Measurements from ENCODE around the gene RCOR2.
A peak's percentile ranks its signal among the peaks of the same experiment; 100 is the strongest.

RCOR2 gene

GRCh38 chr11:63884196-63884932 is 32.6 kb downstream of the RCOR2 start:
- TF ChIP-seq, protein P1, sequence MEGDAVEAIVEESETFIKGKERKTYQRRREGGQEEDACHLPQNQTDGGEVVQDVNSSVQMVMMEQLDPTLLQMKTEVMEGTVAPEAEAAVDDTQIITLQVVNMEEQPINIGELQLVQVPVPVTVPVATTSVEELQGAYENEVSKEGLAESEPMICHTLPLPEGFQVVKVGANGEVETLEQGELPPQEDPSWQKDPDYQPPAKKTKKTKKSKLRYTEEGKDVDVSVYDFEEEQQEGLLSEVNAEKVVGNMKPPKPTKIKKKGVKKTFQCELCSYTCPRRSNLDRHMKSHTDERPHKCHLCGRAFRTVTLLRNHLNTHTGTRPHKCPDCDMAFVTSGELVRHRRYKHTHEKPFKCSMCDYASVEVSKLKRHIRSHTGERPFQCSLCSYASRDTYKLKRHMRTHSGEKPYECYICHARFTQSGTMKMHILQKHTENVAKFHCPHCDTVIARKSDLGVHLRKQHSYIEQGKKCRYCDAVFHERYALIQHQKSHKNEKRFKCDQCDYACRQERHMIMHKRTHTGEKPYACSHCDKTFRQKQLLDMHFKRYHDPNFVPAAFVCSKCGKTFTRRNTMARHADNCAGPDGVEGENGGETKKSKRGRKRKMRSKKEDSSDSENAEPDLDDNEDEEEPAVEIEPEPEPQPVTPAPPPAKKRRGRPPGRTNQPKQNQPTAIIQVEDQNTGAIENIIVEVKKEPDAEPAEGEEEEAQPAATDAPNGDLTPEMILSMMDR (IDR thresholded peaks at IDR 0.05), result no peak
- TF ChIP-seq ZFX (IDR thresholded peaks at IDR 0.05; ENCODE audit: borderline replicate concordance), result no peak
- H3K27ac ChIP-seq, result peak overlapping the region; percentile 15; the same call in 1 of the 2 replicates

DNA sequence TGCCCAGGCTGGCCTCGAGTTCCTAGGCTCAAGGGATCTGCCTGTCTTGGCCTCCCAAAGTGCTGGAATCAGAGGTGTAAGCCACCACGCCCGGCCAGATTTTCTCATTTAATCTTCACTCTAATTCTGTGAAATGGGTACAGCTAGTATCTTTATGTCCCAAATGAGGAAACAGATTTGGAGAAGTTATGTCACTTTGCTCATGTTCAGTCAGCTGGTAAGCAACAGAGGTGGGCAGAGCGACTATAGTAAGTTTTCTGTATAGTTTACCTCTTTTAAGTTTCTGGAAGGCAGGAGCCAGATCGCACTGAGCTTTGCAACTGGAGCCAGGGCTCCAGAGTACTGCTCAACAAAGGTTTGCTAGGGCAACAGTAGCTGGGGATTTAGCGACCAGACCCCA is 33.2 kb downstream of the RCOR2 start:
- H3K27ac ChIP-seq, result peak overlapping the region; percentile 15; the same call in 1 of the 2 replicates
- TF ChIP-seq, protein P1 (IDR thresholded peaks at IDR 0.05), result no peak

DNA sequence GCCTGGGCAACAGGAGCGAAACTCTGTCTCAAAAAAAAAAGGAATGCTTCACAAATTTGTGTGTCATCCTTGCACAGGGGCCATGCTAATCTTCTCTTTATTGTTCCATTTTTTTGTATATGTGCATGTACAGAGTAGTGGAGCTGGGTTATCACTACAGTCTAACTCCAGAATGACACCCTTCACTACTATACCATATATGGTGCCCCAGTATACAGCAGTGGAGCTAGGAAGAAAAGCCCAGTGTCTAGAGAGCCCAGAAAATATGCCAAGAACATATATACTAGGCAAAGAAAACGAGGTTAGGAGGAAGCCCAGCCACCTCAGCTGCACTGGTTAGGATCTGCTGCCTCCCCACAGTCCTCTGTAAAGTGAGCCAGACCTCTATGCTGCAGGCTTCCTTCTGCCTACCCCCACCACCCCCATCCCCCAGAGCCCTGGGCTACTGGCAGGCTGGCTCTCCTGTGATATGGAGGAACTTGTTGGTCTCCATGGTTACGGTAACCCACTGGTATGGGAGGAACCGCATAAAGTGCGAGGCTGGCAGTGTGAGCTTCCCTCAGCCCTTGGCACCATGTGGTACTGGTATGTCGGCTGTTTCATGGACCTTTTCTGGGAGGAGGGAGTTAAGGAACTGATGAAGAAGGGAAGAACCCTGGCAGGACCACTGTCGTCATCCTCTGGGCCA is 34.3 kb downstream of the RCOR2 start:
- TF ChIP-seq, protein P1 (IDR thresholded peaks at IDR 0.05), result no peak
- no peak for TF ChIP-seq ZFX (IDR thresholded peaks at IDR 0.05; ENCODE audit: borderline replicate concordance)
- H3K27ac ChIP-seq, result no peak overlapping the region

DNA sequence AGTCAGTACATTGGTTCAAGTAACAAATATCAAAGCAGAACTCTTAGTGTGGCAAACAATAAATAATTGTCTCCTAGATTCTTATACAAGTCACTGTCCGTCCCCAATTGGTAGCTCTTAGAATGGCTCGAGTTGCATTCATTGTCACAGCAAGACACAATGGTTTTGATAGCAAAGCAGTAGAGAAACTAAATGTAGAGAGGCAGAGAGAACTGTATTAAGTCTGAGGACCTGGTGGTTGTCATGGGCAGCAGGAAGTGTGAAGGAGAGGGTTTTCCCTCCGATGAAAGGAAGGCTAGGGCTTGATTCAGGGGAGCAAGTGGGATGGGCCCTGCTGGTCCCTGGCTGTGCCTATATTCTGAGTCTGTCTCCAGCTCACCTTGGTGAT is 36.6 kb downstream of the RCOR2 start:
- no peak for TF ChIP-seq ZFX (IDR thresholded peaks at IDR 0.05; ENCODE audit: borderline replicate concordance)
- TF ChIP-seq, protein P1 (IDR thresholded peaks at IDR 0.05), result no peak
- H3K27ac ChIP-seq, result no peak overlapping the region

DNA sequence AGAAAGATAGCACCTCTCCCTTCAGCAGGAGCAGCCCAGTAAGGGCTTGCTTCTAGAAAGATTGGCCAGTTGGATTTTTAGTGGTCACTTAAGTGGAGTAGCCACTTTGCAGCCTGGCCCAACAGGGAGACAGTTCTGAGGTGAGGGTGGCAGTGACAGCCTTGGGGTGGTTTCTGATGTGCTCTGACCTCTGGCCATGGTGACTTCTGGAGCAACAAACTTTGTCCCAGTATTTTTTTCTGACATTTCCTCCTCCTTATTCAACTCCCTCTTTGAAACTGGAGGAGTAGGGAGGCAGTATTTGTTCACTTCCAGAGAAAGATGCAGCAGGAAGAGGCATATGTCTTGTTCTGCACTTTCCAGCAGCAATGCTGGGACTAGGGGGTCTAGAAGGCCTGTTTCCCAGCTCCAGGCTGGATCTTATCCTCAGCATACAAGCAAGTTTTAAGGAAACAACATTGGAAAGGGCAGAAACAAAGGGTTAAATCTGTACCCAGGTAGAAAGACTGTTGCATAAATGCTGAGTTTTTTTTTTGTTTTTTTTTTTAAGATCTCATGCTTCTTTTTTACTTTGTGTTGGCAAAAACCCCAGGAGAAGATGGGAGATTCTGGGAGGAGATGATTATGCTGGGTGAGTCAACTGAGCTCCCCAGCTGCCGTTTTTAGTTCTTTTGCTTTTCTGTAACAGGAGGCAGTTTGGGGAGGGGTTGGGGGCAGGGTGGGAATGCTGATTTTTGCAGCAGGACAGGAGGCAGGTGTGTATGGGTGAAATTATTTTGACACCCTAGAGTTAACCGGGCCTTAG is 37.2 kb downstream of the RCOR2 start:
- no peak overlapping the region for H3K27ac ChIP-seq

DNA sequence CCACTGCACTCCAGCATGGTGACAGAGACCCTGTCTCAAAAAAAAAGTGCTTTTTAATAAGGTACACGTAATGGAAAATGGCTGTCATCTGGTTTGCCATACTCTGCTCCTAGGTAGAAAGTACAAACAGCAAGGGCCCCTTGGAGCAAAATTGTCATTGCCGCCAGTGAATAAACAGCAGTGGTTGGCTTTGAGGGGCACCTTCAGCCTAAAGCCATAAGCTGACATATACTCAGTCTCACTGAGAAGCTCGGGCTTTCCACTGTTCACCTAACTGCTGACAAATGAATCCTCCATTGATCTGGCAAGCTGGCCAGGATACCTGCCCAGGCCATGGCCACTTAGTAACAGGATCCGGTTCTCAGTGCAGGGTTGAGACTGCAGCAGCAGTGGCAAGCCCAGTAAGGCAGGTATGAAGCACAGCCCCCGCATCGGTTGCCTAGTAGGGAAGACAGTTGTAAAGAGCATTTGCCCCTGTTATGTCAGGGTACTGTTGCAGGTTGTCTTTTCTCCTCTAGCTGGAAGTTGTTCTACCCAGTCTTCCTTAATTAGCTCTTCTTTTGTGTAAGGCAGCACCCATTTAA is 39.2 kb downstream of the RCOR2 start:
- no peak for TF ChIP-seq ZFX (IDR thresholded peaks at IDR 0.05; ENCODE audit: borderline replicate concordance)
- TF ChIP-seq, protein P1 (IDR thresholded peaks at IDR 0.05), result no peak
- no peak overlapping the region for H3K27ac ChIP-seq

More for the DNA sequence above, 37.2 kb downstream of the RCOR2 start:
- TF ChIP-seq, protein P1 (IDR thresholded peaks at IDR 0.05), result no peak
- TF ChIP-seq ZFX (IDR thresholded peaks at IDR 0.05; ENCODE audit: borderline replicate concordance), result no peak
